Dermis microvascular lymphatic vessel endothelial cell (primary cell): ENCODE results near the gene LMNA. TPM values are rescaled to one million over a fixed set of nuclear protein-coding genes. Genes with fewer than 3 reads are reported as not detected.

Experiments used
- DNase-seq, 2 donors: peaks; one replicate each; pipeline versions ENCODE4 v3.0.0 to v3.0.0-alpha.2; 2010; ENCODE audit warnings: low read depth in 2 of 2
- total RNA-seq: library from RNA; depleted of rRNA; stranded (reverse); fragments of >200 nt; gene quantifications from 2 replicates; pipeline ENCODE4 v1.2.1, GENCODE V29; 2014

Gene LMNA
- total RNA-seq, 1 donor from 2014 or later: 626 TPM

DNA sequence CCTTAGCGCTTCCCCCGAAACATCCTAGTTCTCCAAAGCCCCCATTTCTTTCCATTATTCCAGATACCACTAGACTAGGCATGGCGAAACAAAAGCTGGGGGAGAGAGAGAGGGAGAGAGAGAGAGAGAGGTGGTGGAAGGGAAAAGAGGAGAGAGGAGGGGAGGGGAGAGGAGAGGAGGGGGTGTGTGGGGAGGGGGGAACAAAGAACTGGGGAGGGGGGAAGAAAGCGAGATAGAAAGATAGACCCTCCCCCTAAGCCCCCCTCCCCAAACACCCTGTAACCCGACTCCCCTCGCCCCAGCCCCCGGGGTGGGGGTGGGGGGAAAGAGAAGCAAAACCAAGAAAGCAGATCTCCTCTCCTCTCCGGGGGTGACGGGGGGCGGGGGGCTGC, 32.6 kb upstream of the LMNA start:
- DNase-seq: no peak

DNA sequence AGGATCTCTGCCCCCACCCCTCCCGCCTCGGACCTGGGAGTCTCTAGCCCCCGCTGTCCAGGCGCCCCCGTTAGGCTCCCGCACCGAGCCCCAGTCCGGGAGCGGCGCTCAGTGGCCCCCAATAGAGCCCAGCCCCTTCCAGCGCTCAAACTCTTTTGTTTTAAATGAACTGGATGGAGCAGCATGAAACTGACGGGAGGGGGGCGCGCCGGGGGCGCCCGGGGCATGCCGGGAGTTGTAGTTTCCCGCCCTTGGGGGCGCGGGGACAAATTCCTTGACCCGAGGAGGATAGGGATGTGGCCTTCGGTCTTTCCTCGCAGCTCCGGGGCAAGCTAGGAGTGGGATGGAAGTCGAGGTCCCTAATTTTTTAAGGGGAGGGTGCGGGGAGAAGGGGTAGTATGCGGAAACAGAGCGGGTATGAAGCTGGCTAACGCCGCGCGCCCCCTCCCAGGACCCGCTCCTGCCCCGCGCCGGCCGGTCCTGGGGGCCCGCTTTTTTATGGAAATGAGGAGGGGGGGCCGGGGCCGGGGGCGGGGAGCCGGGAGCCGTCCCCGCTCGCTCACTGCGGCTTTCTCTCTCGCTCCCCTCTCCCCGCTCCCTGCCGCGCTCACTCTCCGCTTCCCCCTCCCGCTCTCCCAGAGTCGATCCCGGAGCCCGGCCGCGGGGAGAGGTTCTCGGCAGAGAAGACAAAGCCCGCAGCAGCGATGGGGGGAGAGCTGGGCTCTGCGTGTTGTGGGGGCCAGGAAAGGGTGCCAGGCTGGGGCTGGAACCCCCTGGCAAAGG, 32.0 kb upstream of the LMNA start, which contains the start of gene MEX3A:
Gene MEX3A, minus strand, starts transcription at position 157 of the 783 bp plus-strand sequence. CDS start 467 bp downstream, outside the sequence.
- DNase-seq: peak; percentile 34 to 79

DNA sequence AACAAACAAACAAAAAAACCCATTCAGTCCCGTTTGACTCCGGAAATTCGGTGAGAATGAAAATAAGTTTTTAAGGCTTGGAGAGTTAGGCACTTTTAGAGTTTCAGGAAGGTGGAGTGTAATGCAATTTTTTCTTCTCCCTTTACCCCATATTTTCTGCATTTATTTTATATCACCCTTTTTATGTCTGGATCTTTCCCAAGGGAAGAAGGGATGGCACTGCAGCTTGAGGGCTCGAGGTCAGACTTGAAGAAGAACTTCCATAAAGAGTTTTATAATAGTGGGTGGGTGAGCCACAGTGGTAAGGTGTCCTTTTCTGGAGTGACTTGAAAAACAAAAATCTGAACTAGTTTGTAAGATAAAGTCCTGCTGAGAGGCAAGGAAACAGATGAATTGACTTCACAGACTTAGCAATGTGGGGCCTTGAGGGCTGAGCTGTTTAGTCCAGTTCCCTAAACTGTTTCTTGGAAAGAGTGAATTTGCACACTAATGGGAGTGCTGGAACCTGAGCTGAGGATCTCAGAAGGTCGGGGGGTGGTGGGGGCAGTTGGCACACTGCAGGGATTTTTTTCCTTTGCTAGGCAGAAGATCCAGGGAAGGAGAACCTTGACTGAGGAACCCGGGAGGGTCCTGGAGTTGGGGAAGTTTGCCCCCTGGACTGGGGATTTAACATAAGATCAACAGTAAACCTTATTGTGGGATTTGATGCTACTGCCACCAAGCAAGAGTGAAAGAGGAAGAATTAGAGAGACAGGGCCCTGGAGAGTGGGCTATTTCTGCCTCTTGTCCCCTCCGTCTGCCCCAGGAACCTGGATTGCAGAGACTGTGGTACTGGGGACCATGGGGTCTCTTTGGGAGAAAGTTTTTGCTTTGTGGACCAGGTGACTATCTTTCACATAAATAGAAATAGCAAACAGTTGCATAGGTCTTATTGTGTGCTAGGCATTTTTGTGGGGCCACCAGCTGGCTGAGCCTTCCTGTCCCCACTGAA, 30.4 kb upstream of the LMNA start:
- DNase-seq: no peak

DNA sequence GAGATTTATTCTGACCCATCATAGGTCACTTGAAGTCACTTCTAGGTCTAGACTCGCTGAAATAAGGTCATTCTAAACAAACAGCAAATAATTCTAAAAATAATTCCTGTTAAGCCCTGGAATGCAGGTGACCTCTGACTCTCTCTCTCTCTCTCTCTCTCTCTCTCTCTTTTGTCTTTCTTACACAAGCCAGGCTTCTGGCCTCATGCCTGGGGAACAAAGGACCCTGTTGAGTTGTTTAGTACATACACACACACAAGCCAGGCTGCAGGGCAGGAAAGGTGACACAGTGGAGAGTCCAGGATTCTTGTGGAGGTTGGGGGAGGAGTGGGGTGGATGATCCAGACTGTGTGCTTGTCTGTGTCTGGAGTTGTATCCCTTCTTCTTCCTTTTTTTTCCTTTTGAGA, 28.3 kb upstream of the LMNA start:
- DNase-seq: peak; percentile 57 to 93

DNA sequence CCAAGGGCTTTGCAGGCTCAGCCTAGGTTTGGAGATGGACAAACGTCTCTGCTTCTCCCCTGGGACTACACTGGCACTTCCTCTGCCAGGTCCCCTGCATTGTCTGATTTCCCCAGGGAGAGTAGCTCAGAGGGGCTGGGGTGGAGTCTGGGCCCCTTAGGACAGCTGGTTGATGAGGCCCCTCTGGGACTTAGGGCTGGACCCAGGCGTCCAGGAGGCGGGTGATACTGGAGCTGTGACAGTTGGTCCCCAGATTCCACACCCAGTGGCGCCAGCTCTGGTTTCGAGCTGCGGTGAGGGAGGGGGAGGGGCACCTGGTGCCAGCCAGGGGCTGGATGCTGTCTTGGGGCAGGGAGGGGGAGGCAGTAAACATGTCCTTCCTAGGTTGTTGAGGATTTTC, 24.8 kb upstream of the LMNA start:
- DNase-seq: no peak

DNA sequence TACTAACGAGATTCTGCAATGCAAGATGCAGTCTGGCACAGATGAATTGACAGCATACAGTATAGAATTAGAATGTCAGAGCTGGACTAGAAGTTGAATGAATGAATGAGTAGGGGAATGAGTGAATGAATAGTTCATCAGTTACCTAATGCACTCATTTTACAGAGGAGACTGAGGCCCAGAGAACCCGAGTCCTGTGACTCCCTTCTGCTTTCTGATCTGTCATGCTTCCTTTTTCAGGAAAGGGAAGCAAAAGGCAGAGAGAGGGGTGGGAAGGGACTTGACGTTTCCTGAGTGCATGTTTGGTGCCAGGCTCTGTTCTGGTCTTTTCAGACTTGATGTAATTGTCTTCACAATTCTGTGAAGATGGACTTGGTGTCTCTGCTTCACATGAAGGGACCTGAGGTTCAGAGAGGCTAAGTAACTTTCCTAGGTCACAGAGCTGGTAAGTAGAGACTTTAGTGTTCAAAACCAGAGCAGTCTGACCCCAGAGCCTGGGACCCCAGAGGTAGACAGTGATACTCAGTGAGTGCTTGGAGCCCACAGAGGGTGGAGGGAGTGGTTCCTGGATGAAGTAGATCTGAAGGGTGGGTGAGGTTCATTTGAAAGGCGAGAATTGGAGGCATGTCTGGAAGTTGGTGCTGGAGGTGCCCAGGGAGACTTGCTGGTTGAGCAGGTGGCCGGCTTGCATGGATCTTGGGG, 24.2 kb upstream of the LMNA start:
- no peak for DNase-seq

- peak; percentile 53 to 84 for DNase-seq
Observed at GRCh38 chr1:156090840-156091188, 23.7 kb upstream of the LMNA start.

DNA sequence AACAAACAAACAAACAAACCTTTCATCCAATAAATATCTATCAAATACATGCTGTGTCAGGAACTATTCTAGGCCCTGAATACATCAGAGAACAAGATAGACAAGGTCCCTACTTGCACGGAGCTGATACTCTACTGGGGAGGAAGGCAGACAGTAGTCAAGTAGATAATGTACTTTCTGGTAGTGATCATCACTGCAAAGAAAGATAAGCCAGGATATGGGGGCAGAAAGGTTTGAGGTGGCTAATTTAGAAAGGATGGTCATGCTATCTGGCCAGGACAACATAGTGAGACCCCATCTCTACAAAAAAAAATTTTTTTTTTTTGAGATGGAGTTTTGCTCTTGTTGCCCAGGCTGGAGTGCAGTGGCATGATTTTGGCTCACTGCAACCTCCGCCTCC, 22.9 kb upstream of the LMNA start:
- DNase-seq: no peak

DNA sequence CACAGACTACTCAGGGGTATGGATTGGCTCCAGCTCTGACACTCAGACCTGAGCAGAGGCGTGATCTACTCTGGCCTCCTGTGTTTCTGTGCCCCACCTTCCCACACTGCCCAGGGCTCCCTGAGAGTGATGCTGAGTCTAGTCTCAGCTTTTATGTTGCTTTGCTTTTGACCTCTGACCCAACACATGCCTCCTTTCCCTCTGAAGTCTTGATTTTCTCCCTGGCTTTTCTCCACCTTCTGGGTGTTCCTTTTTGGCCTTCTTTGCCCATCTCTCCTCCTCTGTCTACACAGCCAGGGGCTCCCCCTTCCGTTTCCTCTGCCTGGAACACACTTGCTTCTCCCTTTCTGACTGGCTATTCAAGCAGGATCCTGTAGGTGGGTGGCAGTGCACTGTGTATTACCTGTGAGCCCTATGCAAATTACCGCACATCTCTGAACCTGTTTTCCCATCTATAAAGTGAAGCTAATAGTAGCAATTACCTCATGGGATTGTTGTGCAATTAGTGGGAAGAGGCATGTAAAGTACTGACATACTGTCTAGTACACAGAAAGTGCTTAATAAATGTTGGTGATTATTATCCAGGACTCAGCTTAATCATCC, 18.5 kb upstream of the LMNA start:
- DNase-seq: no peak

DNA sequence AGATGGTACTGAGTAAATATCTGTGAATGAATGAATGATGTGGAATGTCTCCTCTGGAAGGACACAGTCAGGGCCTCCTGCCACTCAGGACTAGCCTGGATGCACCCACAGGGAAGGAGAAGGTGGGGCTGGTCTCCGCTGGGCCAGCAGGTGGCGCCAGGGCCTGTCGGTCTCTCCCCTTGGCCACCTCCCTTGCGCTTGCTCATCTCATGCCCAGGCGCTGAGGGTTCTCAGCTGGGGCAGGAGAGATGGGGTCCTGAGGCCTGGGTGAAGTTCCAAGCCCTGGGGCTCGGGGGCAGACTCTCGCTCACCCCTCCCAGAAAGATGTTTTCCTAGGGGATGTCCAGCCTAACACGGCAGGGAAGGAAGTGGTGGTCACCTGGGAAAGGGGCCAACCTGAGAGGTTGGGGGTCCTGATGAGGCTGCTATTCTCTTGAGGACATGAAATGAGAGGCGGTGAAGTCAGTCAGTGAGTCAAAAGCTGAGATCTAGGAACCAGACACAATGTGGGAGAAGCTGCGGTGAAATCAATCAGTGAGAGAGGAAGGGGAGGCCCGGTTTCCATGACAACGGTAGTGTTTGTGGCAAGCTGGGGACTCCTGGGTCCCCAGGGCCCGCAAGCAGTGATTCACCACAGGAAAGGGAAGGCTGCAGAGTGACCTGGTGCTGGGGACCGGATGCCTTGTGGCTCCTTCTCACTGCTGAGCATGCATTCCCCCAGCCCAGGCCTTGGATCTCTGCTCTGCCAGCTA, 17.7 kb upstream of the LMNA start:
- DNase-seq: peak; percentile 90 to 99

- DNase-seq: no peak
Observed at GRCh38 chr1:156097499-156098178, 16.9 kb upstream of the LMNA start.

DNA sequence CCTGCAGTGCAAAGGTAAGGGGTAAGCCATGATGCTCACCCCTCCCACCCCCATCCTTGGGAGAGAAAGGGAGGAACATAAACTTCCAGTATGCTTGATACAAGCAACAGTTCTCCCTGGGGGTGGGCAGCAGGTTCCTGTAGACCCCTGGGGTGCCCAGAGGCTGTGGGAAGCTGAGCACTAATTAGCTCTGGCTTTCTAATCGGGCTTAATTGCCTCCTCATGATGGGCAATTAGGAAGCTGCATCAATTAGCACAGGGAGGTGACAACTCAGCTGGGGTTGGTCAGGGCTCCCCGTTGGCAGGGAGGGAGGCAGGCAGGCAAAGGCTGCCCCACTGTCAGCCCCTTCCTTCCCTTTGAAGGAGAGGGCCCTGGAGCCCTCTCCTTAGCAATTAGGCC, 15.7 kb upstream of the LMNA start:
- DNase-seq: no peak

DNA sequence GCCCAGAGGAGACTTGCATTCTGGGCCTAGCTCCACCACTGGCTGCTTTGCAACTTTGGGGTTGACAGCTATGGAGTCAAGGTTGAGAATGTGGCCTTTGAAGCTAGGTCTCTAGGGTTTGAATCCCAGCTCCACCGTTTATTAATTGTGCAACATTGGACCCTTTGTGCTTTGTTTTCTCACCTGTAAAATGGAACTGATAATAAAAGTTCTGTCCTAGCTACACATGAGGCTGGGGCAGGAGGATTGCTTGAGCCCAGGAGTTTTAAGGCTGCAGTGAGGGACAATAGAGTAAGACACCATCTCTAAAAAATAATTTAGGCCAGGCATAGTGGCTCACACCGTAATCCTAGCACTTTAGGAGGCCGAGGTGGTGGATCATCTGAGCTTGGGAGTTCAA, 15.2 kb upstream of the LMNA start:
- DNase-seq: no peak

GRCh38 chr1:156100205-156100995, 14.1 kb upstream of the LMNA start:
- DNase-seq: no peak

DNA sequence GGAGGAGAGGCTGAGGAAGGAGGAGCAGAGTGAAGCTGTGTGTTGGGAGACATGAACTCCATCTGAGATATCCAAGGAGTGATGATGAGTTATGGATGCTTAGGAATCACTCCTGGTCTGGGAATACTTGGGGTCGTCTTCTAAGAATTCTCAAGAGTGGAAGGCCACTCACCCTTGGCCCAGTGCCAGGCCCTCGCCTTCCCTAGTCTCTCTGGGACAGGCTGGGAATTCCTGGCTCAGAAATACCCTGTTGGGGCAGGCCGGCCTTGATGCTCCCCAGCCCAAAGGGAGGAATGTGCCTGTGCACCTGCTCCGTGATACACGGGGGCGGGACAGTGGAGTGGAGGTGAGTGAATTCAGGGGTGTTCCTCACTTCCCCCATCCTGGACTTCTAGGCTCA, 12.6 kb upstream of the LMNA start:
- peak in 1 of 2 donors; percentile 29 for DNase-seq

GRCh38 chr1:156102633-156103511, 11.6 kb upstream of the LMNA start:
- DNase-seq: peak; percentile 64 to 93

- DNase-seq: peak; percentile 60 to 78
Observed at GRCh38 chr1:156103521-156103947, 11.0 kb upstream of the LMNA start.
